ENCODE data around the gene RPS23. TPM values are rescaled to one million over a fixed set of nuclear protein-coding genes. Genes with fewer than 3 reads are reported as not detected.

The RPS23 gene
- total RNA-seq: 1,000 to 10,000 TPM; 1,189 to 2,241 TPM
- polyA plus RNA-seq: 1,000 to 10,000 TPM; 1,715 to 3,271 TPM
- long read RNA-seq, donor 1, transcript RPS23-204 (3 exons, 836 nt): minor isoform, 55 of 3,328 reads
- long read RNA-seq, donor 1, transcript RPS23-203 (3 exons, 576 nt): minor isoform, 699 of 3,328 reads
- long read RNA-seq, donor 1, transcript RPS23-201 (4 exons, 3,437 nt): major isoform, 1,957 of 3,328 reads
- long read RNA-seq, donor 1, transcript RPS23-207 (2 exons, 530 nt): minor isoform, 12 of 3,328 reads
- long read RNA-seq, donor 1, partial matches to known transcripts: 527 of 3,328 reads
- long read RNA-seq, donor 1, other reads (novel, unspliced or antisense): 77 of 3,328 reads
- long read RNA-seq, donor 2, transcript RPS23-204 (3 exons, 836 nt): minor isoform, 22 of 2,209 reads
- long read RNA-seq, donor 2, transcript RPS23-201 (4 exons, 3,437 nt): major isoform, 1,369 of 2,209 reads
- long read RNA-seq, donor 2, transcript RPS23-203 (3 exons, 576 nt): minor isoform, 468 of 2,209 reads
- long read RNA-seq, donor 2, transcript RPS23-207 (2 exons, 530 nt): minor isoform, 13 of 2,209 reads
- long read RNA-seq, donor 2, partial matches to known transcripts: 288 of 2,209 reads
- long read RNA-seq, donor 2, other reads (novel, unspliced or antisense): 48 of 2,209 reads
- long read RNA-seq, donor 3, transcript RPS23-203 (3 exons, 576 nt): minor isoform, 361 of 2,284 reads
- long read RNA-seq, donor 3, transcript RPS23-204 (3 exons, 836 nt): minor isoform, 29 of 2,284 reads
- long read RNA-seq, donor 3, transcript RPS23-207 (2 exons, 530 nt): minor isoform, 8 of 2,284 reads
- long read RNA-seq, donor 3, transcript RPS23-201 (4 exons, 3,437 nt): major isoform, 1,456 of 2,284 reads
- long read RNA-seq, donor 3, partial matches to known transcripts: 364 of 2,284 reads
- long read RNA-seq, donor 3, other reads (novel, unspliced or antisense): 66 of 2,284 reads
- long read RNA-seq, donor 4, transcript RPS23-204 (3 exons, 836 nt): minor isoform, 35 of 2,376 reads
- long read RNA-seq, donor 4, transcript RPS23-203 (3 exons, 576 nt): minor isoform, 451 of 2,376 reads
- long read RNA-seq, donor 4, transcript RPS23-207 (2 exons, 530 nt): minor isoform, 16 of 2,376 reads
- long read RNA-seq, donor 4, transcript RPS23-201 (4 exons, 3,437 nt): major isoform, 1,479 of 2,376 reads
- long read RNA-seq, donor 4, partial matches to known transcripts: 320 of 2,376 reads
- long read RNA-seq, donor 4, other reads (novel, unspliced or antisense): 75 of 2,376 reads
- long read RNA-seq, donor 5, transcript RPS23-203 (3 exons, 576 nt): minor isoform, 818 of 4,075 reads
- long read RNA-seq, donor 5, transcript RPS23-201 (4 exons, 3,437 nt): major isoform, 2,399 of 4,075 reads
- long read RNA-seq, donor 5, transcript RPS23-204 (3 exons, 836 nt): minor isoform, 47 of 4,075 reads
- long read RNA-seq, donor 5, transcript RPS23-207 (2 exons, 530 nt): minor isoform, 25 of 4,075 reads
- long read RNA-seq, donor 5, partial matches to known transcripts: 684 of 4,075 reads
- long read RNA-seq, donor 5, other reads (novel, unspliced or antisense): 102 of 4,075 reads

GRCh38 chr5:82277987-82278710 is at the start of gene RPS23:
TSS of gene RPS23 (minus strand) at chr5:82278354. CDS start at chr5:82278323, 31 bp downstream.
- peak; percentile 96 for ATAC-seq (ENCODE audit: insufficient read depth, low FRiP score)
- Histone ChIP-seq H3K4me3 (peak within 1 kb of the TSS; percentile 92), H3K4me1 (ENCODE audit: control insufficient read depth in 5 of 5, insufficient read depth in 5 of 5, low read length in 5 of 5) (peaks cover 0 to 19% (median 3%) of the 10 kb centered on the region in 5 donors), H3K36me3 (ENCODE audit: control insufficient read depth in 4 of 4, insufficient read depth in 4 of 4, low read length in 4 of 4) (peaks cover 12 to 27% (median 16%) of the 10 kb centered on the region in 4 donors), H3K27me3 (ENCODE audit: control insufficient read depth in 3 of 3, insufficient read depth in 3 of 3, low read length in 2 of 3) (no peaks in the 10 kb centered on the region), H3K9ac (ENCODE audit: insufficient read depth in 1 of 2, low read length in 2 of 2) (peak within 1 kb of the TSS; percentile 75 to 98), H3K9me3 (ENCODE audit: control insufficient read depth in 4 of 4, insufficient read depth in 3 of 4, low read length in 3 of 4) (no peaks in the 10 kb centered on the region), H3K27ac (ENCODE audit: low read depth in 1 of 2, low read length in 1 of 2) (peak within 1 kb of the TSS; percentile 82 to 88)
- TF ChIP-seq CTCF (IDR thresholded peaks at IDR 0.05; ENCODE audit: control extremely low read depth, extremely low read depth): no peak
- 0% methylated on average over 57 to 60 of the region's 60 CpGs for WGBS, 2 donors
- peak; percentile 93 to 97 (median 97) for DNase-seq

- no peak for TF ChIP-seq CTCF (IDR thresholded peaks at IDR 0.05; ENCODE audit: control extremely low read depth, extremely low read depth)
- no peaks in the 10 kb centered on the region for H3K9me3 ChIP-seq (ENCODE audit: control insufficient read depth in 4 of 4, insufficient read depth in 3 of 4, low read length in 3 of 4)
- no peak overlapping the region for H3K4me3 ChIP-seq
- no peak overlapping the region for H3K9ac ChIP-seq (ENCODE audit: insufficient read depth in 1 of 2, low read length in 2 of 2)
- no peak overlapping the region for H3K27ac ChIP-seq (ENCODE audit: low read depth in 1 of 2, low read length in 1 of 2)
- ATAC-seq (ENCODE audit: insufficient read depth, low FRiP score) (no peak), DNase-seq (no peak)
- peaks cover 0 to 3% (median 0%) of the 10 kb centered on the region in 5 donors for H3K4me1 ChIP-seq (ENCODE audit: control insufficient read depth in 5 of 5, insufficient read depth in 5 of 5, low read length in 5 of 5)
- no peaks in the 10 kb centered on the region for H3K27me3 ChIP-seq (ENCODE audit: control insufficient read depth in 3 of 3, insufficient read depth in 3 of 3, low read length in 2 of 3)
- H3K36me3 ChIP-seq (ENCODE audit: control insufficient read depth in 4 of 4, insufficient read depth in 4 of 4, low read length in 4 of 4): no peaks in the 10 kb centered on the region
Measured at GRCh38 chr5:82327941-82328340, 49.8 kb upstream of the RPS23 start.

- H3K27me3 ChIP-seq (ENCODE audit: control insufficient read depth in 3 of 3, insufficient read depth in 3 of 3, low read length in 2 of 3): no peaks in the 10 kb centered on the region
- H3K9ac ChIP-seq (ENCODE audit: insufficient read depth in 1 of 2, low read length in 2 of 2): no peak overlapping the region
- H3K4me1 ChIP-seq (ENCODE audit: control insufficient read depth in 5 of 5, insufficient read depth in 5 of 5, low read length in 5 of 5): no peaks in the 10 kb centered on the region
- H3K4me3 ChIP-seq: no peak overlapping the region
- no peak for TF ChIP-seq CTCF (IDR thresholded peaks at IDR 0.05; ENCODE audit: control extremely low read depth, extremely low read depth)
- DNase-seq (no peak), ATAC-seq (ENCODE audit: insufficient read depth, low FRiP score) (no peak)
- H3K27ac ChIP-seq (ENCODE audit: low read depth in 1 of 2, low read length in 1 of 2): no peak overlapping the region
- no peaks in the 10 kb centered on the region for H3K9me3 ChIP-seq (ENCODE audit: control insufficient read depth in 4 of 4, insufficient read depth in 3 of 4, low read length in 3 of 4)
- 68 to 87% methylated on average over 1 of the region's 1 CpG for WGBS, 2 donors
- no peaks in the 10 kb centered on the region for H3K36me3 ChIP-seq (ENCODE audit: control insufficient read depth in 4 of 4, insufficient read depth in 4 of 4, low read length in 4 of 4)
Measured at GRCh38 chr5:82325996-82326395, 47.8 kb upstream of the RPS23 start.
